Fibroblast of skin of abdomen (primary cell): ENCODE data around the gene CCDC149.
A peak's percentile ranks its signal among the peaks of the same experiment; 100 is the strongest.

ENCODE experiments used
- DNase-seq: peaks from one replicate; pipeline ENCODE4 v3.0.0-alpha.2; 2013

Gene CCDC149

DNA sequence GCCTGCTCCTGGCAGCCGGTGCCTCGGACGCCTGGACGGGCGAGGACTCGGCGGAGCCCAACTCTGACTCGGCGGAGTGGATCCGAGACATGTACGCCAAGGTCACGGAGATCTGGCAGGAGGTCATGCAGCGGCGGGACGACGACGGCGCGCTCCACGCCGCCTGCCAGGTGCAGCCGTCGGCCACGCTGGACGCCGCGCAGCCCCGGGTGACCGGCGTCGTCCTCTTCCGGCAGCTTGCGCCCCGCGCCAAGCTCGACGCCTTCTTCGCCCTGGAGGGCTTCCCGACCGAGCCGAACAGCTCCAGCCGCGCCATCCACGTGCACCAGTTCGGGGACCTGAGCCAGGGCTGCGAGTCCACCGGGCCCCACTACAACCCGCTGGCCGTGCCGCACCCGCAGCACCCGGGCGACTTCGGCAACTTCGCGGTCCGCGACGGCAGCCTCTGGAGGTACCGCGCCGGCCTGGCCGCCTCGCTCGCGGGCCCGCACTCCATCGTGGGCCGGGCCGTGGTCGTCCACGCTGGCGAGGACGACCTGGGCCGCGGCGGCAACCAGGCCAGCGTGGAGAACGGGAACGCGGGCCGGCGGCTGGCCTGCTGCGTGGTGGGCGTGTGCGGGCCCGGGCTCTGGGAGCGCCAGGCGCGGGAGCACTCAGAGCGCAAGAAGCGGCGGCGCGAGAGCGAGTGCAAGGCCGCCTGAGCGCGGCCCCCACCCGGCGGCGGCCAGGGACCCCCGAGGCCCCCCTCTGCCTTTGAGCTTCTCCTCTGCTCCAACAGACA lies 113.1 kb downstream of the CCDC149 start:
- DNase-seq, result no peak

DNA sequence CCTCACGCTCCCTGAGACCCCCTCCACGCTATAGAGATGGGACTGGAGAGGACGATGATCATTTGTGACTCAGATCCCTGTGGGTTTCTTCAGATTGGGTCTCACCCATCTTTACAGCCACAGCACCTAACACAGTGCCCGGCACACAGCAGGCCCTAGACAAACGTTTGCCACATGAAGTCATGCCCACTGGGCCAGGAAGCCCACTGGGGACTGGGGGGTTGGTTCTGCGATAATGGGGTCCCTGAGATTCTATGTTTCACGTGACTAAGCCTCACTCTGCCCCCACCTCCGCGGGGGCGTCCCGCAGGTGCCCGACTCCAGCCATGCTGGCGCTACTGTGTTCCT lies 113.7 kb downstream of the CCDC149 start:
- no peak for DNase-seq

DNA sequence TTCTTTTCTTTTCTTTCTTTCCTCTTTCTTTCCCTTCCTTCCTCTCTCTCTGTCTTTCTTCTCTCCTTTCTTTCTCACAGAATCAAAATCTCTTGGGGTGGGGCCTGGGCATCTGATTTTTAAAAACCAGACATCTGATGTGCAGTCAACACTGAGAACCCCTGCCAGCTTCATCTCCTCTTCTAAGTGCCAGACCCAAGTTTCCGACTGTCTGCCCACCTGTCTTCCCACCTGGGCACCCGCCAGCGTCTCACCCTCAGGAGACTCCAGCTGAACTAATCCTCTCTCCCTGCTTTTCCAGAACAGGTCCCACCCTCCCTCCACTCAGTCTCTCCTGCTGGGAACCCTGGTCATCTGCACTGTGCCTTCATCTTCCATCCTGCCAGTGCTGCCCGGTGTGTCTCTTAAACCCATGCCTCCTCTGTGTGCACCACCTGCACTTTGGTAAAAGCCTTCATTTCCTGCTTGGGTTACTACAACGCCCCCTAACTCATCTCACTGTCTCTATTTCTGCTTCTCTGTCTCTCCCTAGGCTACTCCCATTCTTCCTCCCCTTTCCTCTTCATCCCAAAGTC lies 114.7 kb downstream of the CCDC149 start:
- no peak for DNase-seq

DNA sequence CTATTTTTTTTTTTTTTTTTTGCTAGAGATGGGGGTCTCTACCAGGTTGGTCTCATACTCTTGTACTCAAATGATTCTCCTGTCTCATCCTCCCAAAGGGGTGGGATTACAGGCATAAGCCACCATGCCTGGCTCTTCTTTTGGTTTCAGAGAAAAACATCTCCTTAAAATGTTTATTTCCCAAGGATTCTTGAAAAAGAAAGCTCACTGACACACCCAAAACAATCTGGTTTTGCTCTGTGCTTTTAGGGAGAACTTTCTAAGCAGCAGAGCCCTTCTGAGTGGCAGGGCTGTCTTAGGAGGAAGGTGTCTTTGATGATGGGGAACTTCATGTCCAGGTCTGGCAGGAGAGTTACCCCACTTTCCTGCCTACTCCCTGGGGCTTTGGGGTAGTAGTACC lies 116.2 kb downstream of the CCDC149 start:
- DNase-seq, result no peak

DNA sequence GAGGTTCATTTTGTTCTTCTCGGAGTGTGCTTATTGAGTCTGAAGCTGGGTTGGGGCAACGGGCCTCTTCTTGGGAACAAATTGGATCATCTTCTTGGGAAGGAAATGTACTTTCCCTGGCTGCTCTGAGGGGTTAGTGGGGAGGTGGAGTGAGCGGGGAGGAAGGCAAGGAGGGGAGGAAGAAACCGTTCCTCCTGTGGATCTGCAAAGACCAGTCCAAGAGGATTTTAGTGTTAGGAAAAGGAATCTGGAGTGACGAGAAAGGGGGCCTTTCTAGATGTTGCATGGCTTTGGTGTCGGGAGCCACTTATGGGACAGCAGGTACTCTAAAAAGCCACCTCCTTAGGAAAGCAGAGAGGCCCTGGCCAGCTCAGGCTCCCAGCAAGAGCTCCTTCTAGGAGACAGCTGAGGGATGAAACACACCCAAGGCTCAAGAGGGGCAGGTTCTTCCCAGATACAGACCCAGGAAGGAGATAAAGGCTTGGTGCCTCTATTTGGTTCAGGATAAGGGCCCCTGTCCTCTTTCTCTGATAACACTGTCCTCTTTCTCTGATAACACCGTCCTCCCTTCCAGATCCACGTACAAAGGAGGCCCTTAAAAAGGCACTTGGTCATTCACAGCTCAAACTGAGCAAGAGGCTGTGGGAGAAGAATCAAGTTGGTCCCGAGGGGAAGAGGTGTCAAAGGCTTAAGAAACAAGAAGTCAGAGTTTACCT lies 117.0 kb downstream of the CCDC149 start:
- DNase-seq, result no peak

DNA sequence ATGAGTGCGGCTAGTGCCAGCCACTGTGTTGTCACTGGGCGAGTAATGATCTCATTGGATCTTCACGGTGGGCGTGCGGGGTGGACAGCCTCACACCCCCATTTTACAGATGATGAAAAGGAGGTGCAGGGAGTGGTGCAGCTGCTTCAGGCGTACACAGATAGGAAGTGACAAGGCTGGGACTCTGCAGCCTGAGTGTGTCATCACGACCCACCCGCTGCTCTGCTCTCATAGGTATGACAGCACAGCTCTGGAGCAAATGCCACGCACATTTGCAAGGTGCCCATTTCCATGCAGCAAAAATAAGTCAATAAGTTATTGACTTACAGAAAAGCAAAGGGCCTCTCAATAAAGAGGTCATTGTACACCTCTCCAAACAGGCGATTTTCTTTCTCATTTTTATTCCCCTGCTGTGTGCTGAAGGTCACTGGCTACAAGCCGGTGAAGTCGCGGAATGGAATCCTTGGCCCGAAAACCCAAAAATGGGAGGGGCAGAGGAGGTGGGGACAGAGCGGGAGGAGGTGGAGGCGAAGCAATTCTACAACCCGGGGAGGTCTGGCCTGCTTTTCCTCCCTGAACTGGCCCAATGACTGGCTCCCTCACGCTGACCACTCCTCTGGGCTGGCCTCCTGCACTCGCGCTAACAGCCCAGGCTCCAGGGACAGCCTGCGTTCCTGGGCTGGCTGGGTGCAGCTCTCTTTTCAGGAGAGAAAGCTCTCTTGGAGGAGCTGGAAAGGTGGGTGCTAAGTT lies 117.8 kb downstream of the CCDC149 start, which contains the start of gene SOD3:
Gene SOD3, plus strand, starts transcription at position 658 of the 750 bp plus-strand sequence. CDS start 3,949 bp downstream, outside the sequence.
- peak; percentile 70 for DNase-seq

DNA sequence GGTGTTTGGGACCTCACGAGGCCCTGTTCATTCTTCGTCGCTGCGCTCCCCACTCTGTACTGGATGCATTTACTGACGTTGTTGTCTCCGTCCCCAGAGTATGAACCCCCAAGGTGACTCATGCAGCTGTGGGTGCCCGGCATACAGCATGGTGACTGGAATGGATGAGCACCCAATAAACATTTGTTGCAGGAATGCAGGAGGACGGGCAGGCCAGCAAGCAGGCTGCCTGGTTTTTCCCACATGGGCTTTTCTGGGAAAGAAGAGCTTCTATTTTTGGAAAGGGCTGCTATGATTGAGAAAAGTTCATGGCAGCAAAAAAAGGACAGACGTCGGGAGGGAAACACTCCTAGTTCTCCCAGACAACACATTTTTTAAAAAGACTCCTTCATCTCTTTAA lies 118.4 kb downstream of the CCDC149 start:
- peak; percentile 64 for DNase-seq

DNA sequence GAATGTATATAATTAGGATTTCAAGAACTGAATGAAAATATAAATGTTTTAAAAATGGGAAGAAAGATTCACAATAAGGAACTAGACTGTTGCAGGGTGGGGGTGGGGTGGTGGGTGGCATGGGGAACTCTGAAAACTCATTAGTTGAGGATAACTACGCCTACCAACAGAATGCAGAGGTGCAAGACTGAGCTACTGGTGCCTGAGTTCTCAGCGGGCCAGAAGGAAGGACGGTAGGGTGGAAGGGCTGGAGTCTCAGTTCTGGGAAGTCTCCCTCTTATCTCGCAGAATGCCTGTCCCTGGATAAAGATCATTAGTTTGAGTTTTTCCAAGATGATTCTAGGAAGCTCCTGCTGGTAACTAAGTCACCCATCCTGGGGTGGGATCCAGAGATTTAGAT lies 118.8 kb downstream of the CCDC149 start:
- DNase-seq, result no peak

DNA sequence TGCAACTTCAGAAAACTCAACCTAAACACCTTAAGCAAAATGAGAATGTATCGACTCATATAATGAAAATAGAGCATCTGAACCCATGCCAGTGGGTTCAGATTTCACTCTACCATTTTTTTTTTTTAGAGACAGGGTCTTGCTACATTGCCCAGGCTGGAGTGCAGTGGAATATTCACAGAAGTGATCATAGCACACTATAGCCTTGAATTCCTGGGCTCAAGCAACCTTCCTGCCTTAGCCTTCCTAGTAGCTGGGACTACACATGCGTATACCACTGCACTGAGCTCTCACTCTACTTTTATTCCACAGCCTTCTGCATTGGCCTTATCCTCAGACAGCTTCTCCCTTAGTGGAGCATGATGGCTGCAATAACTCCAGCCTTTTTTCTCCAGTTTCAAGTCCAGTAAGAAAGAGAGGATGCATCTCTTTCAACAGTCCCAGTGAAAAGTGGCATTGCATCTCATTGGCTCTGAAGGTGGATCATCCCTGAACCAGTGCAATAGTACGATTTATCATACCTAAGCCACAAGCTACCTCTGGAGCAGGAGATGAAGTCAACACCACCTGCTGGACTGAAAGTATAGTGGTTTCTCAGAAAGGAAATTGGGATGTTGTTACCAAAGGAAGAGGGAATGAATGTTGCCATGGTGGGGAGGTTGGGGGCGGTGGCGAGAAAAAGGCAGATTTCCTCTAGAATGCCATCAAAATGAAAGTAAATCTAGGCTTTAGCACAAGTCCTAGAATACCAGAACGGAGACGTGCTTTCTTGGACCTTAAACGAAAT lies 119.4 kb downstream of the CCDC149 start:
- no peak for DNase-seq

DNA sequence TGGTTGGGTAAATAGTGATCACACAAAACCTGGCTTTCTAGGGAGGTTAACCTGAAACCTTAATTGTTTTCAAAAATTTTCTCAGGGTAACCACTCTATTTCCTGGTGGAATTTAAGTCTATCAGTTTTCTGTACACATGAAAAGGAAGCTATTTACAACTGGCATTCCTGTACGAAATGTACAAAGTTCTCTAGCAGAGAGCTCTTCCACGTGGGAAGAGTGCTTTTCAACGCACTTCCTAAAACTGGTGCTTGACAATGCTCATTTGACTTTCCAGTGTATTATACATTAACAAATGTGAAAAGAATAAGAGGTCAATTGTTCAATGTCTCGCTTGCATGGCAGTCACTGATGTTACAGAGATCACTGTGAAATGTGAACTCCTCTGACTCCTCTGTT lies 120.3 kb downstream of the CCDC149 start:
- no peak for DNase-seq

DNA sequence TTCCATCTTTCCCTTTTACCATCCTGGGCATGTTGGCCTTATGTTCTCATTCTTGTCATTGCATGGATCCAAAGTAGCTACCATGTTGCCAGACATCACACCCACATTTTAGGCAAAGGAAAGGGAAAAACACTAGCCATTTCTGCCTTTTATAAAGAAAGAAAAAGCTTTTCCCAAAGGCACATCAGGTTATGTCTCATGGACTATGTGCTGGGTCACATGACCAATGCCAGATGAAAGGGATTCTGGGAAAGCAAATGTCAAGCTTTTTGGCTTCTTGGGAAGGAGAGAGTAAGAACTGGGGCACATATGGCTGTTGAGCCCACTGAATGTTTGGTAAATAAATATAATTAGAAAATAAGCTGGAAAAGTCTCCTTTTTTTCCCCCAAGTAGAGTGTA lies 121.8 kb downstream of the CCDC149 start:
- no peak for DNase-seq

DNA sequence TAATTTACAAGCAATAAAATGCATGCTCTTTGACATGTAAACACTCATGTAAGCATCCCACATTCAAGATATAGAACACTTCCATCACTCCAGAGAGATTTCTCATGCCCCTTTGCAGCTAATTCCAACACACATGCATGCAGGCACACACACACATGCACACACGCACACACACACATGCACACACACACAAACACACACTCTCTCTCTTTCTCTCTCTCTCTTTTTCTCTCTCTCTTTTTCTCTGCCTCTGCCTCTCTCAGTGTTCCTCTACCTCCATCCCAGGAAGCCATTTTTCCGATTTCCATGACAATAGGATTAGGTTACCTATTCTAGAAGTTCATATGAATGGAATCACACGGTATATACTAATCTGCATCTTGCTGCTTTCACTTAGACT lies 129.3 kb downstream of the CCDC149 start:
- DNase-seq, result no peak

DNA sequence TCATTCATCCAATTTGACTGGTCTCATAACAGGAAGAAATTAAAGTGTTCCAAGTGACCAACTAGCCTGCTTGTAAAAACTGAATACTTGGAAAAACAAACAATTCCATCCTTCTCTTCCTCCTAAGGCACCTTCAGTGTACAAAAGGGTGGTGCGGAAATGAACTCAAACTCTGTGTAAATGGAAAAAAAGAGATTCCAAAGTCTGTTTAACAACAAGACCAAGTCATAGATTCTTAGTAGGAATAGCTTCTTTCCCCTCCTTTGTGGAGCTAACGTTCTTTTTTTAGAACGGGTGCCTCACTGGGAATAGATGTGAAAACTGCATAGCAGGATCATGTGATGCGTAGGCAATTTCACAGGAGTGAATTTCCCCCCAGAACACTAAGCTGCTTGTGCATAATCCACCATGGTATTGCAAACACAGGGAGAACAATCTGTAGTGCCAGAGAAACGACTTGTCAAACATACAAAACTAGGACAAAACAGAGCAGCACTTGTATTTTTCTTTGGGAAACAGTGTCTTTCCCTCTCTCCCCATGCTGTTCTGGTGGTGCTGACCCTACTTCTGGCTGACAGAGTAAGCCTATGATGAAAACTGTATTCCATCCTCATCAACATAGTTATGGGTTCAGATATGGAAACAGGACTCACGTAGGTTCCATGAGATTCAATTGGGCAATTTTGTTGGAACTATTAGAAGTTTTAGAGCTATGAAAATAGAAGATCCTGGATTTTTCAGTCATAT lies 130.7 kb downstream of the CCDC149 start:
- no peak for DNase-seq

DNA sequence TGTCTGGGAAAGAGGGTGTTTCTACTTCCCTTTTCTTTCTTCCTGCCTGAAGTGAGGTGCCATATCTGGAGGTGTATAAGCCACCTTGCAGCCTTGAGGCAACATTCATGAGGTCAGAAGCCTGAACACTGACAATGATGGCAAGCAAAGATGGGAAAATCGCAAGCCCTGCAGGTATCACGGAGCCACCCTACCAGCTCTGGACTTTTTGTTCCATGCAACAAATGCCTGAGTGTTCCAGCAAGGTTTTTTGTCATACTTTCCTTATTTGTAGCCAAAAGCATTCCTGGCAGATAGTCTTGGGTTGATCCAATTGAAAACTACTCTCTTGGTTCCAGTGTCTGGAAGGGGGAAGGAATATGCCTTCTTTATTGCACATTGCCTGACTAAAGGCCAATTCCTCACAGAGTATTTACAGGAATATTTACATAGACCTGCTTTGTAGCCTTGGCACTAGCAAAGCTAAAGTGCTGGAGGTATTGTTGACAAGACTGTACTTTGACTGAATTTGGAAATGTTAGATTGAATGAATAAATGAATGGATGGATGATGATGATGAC lies 131.8 kb downstream of the CCDC149 start:
- DNase-seq, result no peak

DNA sequence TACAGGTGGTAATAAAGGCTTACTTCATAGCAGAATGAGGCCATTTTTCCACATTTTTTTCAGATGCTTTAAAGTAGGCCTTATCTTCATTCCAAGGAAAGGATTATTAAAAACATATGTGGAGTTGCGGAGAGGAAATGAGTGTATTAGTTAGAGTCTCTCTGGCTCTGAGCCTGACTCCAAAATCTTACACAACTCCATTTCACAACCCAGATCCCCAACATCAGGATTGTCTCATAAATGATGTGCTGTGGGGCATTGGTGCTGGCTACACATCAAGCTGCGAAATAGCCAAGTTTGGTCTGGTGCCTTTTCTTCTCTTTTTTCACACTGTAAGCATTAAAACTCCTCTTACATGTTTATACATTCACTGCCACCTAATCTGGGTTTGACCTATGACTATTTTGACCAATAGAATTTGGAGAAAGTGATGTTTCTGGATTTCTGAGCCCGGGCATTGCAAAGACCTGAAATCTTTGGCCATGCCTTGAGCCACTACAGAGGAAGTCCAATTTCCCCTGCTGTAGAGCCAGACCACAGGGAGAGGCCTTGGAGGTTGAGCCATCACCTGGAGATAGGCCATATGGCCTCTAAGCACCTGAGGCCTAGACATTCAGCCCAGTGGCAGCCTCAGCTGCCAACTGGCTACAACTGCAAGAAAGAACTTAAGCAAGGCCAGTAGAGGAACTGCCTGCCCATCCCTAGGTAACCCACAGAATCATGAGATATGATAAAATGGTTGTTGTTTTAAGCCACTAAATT lies 134.2 kb downstream of the CCDC149 start:
- DNase-seq, result peak; percentile 98

DNA sequence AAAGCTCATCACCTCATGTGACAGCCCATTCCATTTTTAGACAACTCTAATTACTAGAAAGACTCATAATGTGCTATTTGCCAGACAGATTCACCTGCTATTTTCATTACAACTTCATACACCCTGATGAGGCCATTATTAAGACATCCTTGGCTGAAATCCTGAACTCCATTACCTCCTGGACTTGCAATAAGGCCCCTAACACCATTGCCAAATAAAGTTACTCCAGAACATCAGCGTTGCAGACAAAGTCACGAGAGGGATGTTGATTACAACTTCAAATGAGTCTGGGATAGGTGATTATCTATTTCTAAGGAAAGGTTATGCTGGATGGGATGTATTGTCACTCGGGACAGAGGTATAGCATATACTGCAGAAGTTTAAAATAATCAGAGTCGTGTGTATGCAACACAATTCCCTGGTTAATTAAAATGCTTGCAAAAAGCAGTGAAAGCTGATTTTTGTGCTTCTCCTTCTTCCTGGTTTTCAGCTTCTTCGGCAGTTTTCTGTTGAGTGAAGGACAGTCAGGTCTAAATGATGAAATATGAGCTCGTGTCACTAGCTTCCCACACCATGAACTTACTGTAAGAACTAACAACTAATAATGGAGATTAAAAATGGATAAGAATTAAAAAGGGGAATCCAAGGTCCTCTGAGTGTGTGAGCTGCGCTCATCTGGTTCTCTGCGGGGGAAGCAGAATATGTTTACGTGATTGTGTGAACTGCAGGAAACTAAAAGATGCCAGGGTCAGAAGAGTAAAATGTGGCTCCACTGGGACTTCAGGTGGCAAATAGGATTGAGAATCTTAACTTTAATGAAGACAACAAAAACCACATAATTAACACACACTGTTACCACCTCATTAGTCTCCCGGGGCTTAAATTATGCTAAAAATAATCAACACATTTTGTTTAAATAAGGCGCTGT lies 135.0 kb downstream of the CCDC149 start:
- no peak for DNase-seq

DNA sequence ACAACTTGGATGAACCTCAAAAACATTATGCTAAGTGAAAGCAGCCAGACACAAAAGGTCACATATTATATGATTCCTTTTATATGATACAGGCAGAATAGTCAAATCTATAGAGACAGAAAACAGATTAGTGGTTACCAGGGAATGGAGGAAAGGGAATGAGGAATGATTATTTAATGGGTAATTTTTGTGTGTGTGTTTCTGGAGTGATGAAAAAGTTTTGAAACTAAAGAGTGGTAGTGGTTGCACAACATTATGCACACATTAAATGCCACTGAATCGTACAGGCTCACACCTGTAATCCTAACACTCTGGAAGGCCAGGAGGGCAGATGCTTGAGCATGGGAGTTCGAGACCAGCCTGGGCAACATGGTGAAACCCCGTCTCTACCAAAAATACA lies 137.1 kb downstream of the CCDC149 start:
- DNase-seq, result no peak

DNA sequence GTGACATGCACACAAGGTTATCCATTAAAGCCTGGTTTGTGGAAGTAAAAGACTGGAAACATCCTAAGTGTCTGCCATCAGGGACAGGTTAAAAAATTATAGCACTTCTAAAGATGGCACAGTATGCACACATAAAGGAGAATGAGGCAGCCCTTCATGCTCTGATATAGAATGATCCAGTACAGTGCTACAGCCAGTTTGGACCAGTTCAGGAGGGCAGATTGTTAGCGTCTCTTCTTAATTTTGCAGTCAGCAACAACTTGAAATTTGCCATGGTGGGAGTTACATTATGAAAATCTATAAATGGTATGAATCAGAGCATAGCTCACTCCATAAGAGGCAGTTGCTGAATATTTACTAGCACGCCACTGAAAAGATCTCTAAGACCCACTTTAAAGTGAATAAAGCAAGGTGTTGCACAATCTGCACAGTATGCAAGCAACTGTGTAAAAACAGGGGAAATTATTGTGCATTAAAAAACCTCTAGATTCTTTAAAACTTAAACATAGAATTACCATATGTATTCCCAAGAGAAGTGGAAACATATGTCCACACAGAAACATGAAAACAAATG lies 137.7 kb downstream of the CCDC149 start:
- DNase-seq, result peak; percentile 84

DNA sequence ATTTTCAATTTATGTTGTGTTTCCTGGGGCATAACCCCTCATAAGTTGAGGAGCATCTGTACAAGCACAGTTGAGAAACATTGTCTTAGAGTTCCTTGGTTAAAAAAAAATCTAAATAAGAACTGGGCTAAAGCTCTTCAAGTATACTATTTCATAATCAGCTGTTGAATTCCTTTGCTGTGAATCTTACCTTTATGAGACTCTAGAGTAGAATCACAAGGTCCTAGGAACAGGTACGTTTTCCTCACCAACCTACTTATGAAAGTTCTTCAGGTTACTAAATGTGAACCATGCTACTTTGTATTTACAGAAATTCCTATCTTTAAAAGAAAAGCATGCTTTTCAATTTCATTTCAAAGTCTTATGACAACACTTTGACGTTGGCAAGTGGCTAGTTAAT lies 138.4 kb downstream of the CCDC149 start:
- no peak for DNase-seq
